Cardiac fibroblast (primary cell): Measurements from ENCODE around the gene DAZAP1.
"Not testable (repeated sequence)": the region's sequence is repeated elsewhere in the genome, so short reads cannot be mapped to it uniquely, and the experiment has no call there.

Source experiments
- DNase-seq, 2 donors: peaks; one replicate each; pipeline versions ENCODE4 v3.0.0 to v3.0.0-alpha.2; 2010; ENCODE audit warnings: low read depth in 2 of 2
- H3K4me3 ChIP-seq, 2 donors: replicated peaks in 1 of 2; 1 replicate in 1 of 2; 2 replicates in 1 of 2; pipeline ENCODE4 v1.5.1; 2011; ENCODE audit warnings: low read depth in 2 of 2, low read length in 2 of 2, mild to moderate bottlenecking in 2 of 2, moderate library complexity in 1 of 2
- TF ChIP-seq, protein P1 (sequence below): IDR thresholded peaks from one replicate; pipeline ENCODE4 v1.5.1; 2011; ENCODE audit warnings: low read depth, mild to moderate bottlenecking, low read length, inconsistent platforms

Gene DAZAP1

DNA sequence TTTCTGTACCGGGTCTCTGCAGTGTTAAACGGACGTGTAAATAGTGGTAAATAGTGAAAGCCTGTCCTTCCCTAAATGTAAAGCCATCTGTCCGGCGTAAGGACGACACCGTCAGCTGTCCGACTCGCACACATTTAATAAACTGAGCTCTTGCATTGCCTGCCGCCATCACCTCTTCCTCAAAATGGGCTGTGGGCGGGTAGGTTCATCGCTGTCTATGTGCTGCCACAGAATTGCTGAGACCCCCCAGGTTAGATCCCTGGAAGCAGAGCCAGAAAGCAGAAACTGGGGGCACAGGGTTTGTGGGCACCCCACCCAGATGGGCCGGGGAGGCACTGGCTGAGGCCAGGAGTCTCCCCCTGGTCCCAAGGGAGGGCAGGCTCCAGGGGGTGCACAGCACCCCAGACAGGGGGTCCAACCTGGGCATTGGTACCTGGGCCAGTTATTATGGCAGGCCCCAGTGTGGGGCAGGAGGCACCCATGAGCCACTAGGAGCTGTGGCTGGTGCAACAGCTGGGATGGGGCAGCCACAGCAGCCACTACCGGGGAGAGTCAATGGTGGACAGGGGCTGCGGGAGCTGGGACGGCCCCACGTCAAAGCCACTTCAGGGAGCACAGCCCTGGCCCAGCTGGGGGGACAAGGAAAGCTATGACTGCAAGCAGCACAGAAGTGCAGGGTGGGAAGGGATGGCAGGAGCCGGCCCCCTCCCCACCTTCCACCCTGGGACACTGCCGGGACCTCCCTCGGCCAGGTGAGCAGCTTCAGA lies 65.9 kb downstream of the DAZAP1 start:
- no peak overlapping the region for H3K4me3 ChIP-seq
- DNase-seq, result no peak
- TF ChIP-seq, protein P1, sequence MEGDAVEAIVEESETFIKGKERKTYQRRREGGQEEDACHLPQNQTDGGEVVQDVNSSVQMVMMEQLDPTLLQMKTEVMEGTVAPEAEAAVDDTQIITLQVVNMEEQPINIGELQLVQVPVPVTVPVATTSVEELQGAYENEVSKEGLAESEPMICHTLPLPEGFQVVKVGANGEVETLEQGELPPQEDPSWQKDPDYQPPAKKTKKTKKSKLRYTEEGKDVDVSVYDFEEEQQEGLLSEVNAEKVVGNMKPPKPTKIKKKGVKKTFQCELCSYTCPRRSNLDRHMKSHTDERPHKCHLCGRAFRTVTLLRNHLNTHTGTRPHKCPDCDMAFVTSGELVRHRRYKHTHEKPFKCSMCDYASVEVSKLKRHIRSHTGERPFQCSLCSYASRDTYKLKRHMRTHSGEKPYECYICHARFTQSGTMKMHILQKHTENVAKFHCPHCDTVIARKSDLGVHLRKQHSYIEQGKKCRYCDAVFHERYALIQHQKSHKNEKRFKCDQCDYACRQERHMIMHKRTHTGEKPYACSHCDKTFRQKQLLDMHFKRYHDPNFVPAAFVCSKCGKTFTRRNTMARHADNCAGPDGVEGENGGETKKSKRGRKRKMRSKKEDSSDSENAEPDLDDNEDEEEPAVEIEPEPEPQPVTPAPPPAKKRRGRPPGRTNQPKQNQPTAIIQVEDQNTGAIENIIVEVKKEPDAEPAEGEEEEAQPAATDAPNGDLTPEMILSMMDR, result no peak

DNA sequence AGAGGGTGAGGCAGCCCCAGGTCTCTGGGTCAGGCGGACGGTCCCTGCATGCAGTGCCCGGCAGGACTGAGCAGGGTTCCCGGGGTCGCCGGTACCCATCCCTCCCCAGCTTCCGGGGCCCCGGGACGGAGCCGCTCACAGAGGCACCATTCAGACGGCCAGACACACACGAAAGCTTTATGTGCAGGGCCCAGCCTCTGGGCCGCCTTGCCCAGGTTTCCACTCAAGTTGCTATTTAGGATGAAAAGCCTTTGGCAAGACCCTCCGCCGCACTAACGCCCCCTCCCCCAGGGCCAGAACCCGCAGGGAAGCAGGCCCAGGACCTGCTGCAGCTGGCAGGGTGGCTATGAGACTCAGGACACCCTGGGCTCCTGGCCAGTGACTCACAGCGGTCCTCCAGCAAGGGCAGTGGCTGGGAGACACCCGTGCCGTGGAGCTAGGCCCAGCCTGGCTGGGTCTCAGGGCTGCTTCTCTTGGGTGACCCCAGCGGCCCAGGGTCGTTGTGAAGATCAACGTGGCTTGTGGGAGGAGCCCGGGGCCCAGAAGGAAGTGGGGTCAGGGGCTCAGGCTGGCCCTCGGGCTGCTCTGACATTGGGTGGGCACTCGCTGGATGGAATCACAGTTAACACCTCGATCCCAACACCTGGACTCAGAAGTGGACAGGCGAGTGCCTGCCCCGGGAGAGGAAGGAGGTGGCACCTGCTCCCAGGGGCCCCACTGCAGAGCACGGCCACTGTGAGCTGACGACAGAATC lies 66.8 kb downstream of the DAZAP1 start:
- DNase-seq, result no peak
- TF ChIP-seq, protein P1, result no peak
- no peak overlapping the region for H3K4me3 ChIP-seq

DNA sequence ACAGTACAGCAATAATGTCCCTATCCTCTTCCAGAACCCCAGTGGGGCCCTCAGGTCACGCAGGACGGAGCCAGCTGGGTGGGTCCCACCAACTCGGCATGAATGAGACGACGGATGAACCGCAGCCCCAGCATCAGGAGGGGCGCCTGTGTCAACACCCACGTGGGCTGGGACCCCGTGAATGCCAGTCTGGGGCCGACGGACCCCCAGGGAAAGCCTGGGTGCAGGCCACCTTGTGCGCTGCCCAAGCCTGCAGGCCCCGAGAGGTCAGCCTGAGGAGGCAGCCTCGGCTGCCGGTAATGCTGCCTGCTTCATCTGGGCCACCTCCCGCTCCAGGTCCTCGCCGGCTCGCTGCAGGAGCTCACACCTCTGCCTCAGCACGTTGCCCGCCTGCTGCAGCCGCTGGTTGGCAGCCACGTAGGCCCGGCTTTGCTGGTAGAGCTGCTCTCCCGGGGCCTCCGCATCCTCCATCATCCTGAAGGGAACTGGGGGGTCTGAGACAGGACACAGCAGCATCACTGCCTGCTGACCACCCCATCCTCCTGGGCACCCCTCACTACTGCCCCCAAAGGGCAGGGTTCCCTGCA lies 67.5 kb downstream of the DAZAP1 start:
- TF ChIP-seq, protein P1, result no peak
- no peak for DNase-seq
- no peak overlapping the region for H3K4me3 ChIP-seq

DNA sequence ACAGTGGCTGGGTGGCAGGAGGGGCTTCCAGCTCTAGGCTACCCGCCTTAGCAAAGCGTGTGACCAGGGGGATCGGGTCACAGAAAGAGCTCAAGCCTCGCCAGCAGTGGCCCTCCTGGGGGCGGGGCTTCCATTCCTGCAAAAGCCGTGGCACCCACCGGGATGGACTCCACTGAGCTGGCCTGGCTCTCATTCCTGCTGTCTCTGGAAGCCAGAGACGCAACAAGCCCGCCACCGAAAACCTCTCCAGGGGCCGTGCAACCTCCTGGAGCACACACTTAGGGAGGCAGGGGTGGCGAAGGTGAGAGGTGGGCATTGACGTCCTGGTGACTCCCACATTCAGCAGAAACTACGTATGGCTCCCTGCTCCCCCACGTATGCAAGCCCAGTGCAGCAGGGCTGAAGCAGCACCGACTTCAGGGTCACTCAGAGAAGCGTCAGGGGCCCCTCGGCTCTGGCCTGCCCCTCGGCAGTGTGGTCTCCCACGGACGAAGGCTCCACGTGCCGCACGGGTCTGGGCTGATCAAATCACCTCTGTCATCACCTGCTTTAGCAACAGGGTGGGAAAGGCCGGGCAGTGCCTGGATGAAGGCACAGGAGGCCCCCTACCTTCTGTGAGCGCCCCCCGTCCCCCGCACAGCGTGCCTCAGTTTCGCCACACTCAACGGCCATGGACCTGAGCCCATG lies 68.5 kb downstream of the DAZAP1 start:
- no peak for DNase-seq
- TF ChIP-seq, protein P1, result no peak
- no peak overlapping the region for H3K4me3 ChIP-seq

DNA sequence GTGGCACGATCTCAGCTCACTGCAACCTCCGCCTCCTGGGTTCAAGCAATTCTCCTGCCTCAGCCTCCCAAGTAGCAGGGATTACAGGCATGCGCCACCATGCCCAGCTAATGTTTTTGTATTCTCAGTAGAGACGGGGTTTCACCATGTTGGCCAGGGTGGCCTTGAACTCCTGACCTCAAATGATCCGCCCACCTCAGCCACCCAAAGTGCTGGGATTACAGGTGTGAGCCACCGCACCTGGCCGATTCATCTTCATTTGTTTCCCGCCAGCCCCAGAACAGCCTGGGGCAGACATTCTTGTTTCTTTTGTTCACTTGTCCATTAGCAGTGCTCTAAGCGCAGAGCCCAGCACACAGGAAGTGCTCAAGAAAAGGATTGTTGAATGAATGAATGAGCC lies 69.7 kb downstream of the DAZAP1 start:
- DNase-seq, H3K4me3 ChIP-seq: not testable (repeated sequence)

DNA sequence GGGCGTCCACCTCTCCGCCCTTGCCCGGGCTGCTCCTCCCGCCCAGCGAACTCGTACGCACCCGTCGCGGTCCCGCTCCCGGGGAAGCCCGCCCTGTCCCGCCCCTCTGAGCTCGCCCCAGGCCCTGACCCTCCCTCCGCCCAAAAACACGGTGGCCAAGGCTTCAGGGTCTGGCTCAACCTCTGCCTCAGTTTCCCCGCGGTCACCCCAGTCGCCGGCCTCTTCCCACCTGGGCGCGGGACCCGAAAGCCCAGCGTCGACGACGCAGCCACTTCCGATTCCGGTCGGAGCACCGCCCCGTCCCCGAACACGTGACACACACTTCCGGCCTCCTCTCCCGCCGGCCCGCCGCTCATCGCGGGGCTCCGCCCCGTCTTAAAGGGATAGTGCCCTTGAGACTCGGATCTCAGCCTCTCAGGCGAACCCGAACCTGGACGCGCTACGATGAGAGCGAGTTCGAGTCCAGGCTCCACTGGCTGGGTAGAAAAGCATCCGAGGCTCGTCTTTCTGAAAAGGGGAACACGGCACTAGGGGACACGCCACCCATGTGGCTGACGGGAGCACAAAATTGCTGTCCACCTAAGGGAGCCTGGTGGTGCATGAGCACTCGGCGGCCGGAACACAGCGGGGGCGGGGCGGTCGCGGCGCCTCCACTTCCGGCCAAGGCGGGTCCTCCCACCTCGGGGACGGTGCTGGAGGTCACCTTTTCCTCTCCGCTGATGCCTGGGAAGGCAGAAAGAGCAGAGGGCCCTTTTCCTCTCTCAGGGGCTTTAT lies 71.7 kb downstream of the DAZAP1 start, which contains the start of gene C19orf25:
TSS of gene C19orf25 (minus strand) at position 282 of the 774 bp plus-strand sequence. CDS start 312 bp downstream, outside the sequence.
- peak; percentile 94 to 95 for DNase-seq
- peak within 1 kb of the TSS; percentile 85 to 95 for H3K4me3 ChIP-seq
- TF ChIP-seq, protein P1, result no peak
